GM21528 (cell line): ENCODE data around the gene TBL1X.

ENCODE experiments used
- ATAC-seq: cut with Tn5 transposase; IDR thresholded peaks from one replicate; pipeline ENCODE4 v1.9.1; 2021; ENCODE audit warnings: mild to moderate bottlenecking, moderate library complexity; ENCODE audit not compliant: unreplicated experiment, low FRiP score

Gene TBL1X

DNA sequence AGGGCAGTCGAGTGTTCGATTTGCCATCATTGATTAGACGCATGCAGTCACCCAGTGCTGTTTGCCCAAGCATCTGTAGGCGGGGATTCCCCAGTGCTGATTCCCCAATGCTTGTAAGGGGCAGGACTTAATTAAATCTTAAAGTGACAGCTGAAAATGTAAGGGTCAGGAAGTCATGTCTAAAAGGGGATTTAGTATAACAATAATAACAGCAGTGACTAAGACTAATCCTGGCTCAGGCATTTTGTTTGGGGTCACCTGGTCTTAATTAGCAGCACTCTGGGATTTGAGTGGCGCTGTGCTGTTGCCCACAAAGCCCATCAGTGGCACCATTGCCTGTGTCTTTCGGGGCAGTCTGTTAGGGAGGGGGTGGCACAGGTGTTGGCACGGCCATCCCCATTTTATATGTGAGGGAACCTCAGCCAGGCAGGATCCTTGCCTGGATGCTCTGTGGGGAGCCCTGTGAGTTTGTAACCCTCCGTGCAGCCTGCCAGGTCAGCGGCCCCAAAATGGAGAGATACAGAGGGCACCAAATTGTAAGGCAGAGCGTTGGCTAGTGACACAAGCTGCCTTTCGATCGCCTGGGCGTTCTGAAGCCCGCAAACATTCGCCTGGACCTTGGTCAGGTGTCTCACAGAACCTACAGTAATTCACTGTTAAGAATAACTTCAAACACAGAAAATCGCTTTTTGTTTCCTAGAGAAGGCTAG is 146.7 kb downstream of the TBL1X start:
- no peak for ATAC-seq

DNA sequence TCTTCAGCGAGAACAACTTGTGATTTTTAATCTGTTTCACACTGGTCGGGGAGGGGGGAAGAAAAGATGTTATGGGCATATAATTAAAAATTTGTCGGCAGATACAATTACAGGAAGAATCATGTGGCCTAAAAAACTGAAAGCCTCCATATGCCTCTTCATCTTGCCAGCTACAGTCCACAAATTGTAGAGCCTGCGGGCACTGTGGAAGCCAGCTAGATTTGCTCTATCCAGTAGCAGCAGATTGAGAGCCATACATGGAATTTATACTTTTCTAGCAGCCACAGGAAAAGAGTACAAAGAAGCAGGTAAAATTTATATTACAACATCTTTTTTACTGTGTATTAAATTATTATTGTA is 147.3 kb downstream of the TBL1X start:
- no peak for ATAC-seq

DNA sequence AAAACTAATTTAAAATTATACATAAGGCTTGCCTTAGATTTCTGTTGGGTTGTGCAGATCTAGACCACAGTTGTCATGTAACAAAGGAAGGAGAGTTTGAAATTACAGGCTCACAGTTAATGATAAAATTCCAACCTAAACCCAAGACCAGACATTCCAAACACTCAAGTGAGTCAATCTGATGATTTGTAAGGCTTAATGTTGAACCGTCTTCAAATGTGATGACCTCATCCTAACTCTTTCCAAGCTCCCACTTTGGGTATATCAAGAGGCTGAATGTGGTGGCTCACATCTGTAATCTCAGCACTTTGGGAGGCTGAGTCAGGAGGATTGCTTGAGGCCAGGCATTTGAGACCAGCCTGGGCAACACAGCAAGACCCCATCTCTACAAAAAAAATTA is 149.2 kb downstream of the TBL1X start:
- ATAC-seq: no peak

DNA sequence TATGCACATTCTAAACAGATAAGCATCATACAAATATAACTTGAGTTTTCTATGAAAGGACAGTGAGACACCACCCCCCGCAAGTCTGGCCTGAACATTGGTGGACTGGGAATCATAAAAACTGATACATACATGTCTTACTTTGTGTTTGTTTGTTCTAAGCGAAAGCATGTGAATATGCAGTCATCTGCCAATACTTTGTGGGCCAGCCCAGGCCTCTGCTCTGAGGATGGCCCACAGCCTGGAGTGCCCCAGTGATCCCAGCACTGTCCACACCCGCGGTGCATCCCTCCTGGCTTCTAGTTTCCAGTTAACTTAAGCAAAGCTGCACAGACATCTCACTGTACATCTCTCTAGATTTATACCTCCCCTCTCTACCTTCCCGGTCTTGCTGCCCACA is 154.3 kb downstream of the TBL1X start:
- ATAC-seq: no peak

DNA sequence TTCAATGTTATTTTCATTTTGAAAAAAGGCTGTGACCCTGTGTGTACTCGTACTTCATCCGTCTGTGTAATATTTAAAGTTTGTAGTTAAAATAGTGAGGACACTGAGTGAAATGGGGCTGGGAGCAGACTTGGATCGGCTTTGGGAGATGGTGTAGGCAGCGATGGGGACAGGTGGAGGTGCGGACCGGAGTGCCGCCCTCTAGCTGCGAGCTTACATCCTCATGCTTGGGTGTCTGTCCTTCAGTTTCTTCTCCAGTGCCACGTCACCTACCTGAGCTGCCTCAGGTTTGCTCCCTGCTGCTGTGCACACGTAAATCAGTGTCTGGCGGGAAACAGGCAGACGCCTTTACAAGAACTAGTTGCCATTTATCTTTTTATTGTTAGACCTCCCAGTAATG is 154.7 kb downstream of the TBL1X start:
- ATAC-seq: no peak

DNA sequence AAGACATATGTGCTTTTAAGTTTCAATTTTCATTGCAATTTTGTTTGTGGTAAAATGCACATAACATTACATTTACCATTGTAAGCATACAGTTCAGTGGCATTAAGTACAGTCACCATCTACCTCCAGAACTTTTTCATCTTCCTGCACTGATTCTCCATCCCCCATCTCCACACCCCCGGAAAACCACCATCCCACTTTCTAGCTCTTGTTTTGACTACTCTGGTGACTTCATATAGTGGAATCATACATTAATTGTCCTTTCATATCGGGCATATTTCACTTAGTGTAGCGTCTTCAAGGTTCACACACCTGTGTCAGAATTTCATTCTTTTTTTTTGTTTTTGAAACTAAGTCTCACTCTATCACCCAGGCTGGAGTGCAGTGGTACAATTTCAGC is 157.3 kb downstream of the TBL1X start:
- ATAC-seq: no peak

DNA sequence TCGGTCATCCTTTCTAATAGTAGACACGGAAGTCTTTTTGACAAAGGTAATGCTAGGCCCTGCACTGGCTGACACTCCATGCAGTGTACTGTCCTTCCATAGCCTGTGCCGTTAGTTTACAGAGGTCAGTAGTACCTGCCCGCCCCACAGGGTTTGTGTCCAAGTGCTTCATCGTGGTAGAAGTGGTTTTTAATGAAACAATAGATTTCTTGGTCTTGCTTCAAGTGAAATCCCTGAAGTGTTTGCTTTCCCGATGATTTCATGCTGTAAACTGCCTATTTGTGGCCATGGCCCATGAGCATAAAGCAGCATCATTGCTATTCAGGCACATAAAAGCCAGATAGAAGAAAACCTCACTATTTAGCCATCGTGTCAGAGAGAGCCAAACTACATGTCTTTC is 161.5 kb downstream of the TBL1X start:
- no peak for ATAC-seq

DNA sequence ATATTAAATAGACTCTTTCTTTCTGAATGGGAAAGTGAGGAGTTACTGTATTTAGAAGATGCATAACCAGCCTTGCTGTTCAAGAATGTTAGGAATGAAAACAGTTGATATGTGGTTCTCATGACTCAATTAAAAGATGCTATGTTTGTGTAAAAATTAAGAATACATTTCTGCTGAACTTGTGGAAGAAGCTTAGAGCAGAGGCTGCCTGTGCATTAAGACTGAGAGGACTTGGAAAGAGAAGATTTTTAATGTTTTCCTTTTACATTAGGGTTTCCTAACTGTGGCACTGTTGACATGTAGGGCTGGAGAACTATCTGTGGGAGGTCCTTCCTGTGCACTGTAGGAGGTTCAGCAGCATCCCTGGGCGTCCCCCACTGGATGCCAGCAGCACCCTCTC is 163.1 kb downstream of the TBL1X start:
- no peak for ATAC-seq

DNA sequence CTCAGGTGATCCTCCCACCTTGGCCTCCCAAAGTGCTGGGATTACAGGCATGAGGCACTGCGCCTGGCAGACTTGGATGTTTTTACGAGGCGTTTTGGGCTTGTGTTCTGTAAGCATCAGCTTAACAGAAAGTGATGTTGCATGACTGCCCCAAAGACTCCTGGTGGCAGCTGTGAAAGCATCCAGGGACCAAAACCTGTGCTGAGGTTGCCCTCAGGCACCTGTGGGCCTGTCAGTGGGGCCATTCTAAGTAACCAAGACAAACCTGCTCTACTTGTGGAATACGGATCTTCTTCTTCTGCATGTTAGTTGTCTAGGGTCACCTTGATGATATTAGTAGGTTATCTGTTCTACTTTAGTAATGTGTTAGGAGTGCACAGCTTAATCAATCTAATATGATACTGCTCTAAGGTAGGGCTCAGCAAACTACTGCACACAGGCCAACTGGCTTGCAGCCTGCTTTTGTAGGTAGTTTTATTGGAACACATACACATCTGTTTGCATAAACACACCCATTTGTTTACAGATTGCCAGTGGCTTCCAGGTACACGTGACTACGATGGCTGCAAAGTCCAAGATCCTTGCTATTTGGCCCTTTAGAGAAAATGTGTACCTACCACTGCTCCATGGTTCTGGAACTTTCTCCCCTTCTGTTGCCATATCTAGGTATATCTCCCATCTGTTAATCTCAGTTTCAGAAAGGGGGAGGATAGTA is 164.1 kb downstream of the TBL1X start:
- no peak for ATAC-seq

DNA sequence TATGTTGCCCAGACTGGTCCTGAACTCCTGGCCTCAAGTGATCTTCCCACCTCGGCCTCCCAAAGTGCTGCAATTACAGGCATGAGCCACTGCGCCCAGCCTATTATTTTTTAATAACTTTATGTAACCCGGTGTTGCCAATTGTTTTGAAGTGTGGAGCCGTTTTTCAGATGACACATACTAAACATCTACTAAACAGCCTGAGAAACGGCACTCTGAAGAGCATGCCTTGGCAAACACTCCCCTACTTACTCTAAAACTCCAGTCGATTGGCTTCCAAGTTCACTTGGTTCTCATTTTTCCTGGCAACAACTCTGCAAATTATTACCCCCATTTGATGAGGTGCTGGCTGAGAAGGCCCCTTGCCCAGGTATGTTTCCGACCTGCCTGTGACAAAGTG is 169.7 kb downstream of the TBL1X start:
- ATAC-seq: no peak

DNA sequence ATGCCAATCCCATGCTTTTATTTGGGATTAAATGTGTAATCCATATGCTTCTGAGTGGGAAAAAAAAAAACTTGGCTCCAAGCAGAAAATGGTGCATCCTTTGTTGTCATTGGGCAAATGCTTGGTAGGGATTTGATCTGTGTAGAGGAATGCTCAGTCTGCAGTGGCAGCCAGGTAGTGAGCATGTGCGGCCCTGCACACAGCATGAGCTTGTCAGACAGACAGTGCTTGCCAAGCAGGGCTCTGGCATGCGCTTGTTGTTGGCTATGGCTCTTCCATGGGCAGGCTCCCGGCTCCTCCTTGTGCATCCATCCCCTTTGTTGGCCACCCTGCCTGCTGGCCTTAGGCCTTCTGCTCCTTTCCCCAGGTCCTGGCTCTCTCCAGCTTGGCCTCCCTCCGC is 170.5 kb downstream of the TBL1X start:
- no peak for ATAC-seq

DNA sequence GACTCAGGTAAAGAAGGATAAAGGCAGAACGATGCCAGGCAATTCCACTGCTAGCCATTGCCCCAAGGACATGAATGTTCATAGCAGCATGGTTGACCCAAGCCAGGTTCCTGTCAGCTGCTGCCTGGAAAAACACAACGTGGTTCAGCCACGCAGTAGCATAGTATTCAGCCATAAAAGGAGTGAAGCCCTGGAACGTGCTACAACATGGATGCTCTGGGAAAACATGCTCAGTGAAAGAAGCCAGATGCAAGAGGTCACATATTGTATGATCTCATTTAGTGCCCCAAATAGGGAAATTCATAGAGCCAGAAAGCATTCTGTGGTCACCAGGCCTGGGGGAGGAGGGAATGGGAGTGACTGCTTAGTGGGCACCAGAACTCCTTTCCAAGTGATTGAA is 170.9 kb downstream of the TBL1X start:
- ATAC-seq: no peak

DNA sequence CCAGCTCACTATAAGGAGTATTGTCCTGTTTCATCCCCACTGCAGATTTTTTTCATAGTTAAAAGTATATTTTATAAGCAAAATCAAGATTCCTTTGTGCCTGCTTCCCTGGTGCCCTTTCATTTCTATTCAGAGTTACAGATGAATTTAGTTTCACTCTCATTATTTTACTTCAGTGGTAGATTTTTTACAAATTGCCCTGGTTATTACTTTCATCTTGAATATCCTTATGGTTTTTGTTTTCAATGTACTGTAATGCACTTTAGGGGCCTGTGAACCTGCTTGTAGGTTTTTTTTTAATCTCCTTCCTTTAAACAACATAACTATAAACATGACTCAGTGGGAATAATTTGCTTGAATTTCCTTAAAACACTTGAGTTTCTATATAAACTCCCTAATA is 174.0 kb downstream of the TBL1X start:
- ATAC-seq: no peak

DNA sequence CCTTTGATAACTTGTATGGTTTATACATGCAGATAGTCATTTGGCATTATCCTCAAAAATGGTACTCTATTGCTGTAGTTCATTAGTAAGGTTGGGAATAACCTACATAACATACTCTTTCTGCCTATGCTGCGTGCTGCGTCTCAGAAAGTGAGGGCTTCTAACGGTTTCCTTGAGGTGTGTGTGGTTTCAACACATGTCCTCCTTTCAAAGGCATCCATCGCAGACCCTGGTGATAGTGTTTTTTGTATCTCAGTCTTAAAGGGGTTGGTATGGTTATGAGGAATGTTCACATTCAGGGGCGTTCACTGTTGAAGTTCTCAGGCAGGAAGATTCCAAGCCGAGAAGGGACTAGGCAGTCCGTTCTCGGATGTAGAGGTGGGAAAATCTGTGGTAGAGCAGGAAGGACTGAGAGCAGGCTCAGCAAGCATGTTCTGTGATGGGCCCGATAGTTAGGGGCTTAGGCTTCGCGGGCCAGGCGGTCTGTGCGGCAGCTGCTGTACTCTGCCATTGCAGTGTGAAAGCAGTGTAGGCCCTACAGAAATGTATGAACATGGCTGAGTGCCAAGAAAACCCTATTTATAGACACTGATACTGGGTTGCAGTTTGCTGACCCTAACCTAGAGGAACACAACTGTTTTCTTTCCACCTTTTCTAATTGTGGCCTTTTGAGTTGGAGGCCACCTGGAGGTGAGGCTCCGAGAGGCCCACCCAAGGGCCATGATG is 177.6 kb downstream of the TBL1X start:
- no peak for ATAC-seq

DNA sequence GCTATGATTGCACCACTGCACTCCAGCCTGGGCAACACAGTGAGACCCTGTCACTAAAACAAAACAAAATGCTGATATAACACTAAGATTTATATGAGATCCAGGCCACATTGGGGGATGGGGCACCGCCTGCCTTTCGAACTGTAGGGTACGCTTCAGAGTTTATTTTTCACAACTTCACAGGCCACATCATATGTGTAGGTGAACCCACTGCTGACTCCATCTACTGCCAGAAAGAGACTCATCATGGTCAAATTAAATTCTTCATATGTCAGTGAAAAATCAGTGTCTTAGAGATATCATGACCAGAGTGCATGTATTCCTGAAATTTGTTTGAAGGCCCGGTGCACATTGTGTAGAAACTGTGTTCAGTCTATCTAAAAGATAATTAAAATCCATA is 178.9 kb downstream of the TBL1X start:
- ATAC-seq: no peak

DNA sequence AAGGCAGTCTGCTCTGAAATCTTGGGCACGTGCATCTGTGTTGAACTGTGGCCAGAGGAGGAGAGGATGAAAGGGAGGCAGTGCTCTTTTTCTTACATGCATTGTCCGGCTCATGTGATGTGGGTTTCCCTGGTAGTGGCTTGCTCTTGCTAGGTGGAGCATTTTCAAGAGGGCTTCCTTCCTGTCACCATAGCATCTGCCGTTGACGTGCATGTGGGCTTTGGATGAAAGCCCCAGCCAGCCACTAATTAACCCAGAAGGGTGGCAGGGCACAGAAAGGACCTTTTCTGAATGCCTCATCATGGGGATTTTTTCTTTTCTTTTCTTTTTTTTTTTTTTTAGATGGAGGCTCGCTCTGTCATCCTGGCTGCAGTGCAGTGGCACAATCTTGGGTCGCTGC is 179.5 kb downstream of the TBL1X start:
- peak; percentile 84 for ATAC-seq

DNA sequence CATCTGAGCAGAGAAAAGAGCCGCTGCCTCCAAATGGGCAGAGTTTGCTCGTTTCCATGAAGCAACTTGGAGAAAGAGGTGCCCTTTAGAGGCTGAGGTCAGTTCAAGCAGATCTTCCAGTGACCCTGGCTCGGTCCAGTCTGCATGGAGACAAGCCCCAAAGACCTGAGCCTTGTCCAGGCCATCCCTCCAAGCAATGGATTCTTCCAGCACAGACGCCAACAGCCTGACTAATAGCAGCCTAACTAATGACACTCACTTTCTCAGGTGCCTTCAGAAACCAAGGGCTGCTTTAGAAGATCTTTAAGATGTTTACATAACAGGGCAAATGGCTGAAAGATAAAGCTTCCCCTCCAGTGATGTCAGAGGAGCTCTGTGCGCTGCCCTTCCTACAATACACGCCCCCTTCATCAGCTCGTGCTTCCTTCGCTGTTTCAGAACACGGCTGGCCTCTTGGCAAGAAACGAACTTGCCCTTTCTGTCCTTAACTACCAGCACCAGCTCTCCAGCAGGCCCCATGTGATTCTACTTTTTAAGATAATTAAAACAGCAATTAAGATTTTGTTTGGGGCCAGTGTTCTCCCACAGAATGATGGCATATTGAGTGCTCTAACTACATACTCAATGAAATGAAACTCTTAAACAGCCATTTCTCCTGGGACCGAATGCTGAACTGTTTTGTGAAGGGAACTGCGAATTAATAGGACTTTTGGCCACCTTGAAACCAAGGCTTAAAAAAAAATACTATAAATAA is 181.8 kb downstream of the TBL1X start:
- ATAC-seq: no peak

DNA sequence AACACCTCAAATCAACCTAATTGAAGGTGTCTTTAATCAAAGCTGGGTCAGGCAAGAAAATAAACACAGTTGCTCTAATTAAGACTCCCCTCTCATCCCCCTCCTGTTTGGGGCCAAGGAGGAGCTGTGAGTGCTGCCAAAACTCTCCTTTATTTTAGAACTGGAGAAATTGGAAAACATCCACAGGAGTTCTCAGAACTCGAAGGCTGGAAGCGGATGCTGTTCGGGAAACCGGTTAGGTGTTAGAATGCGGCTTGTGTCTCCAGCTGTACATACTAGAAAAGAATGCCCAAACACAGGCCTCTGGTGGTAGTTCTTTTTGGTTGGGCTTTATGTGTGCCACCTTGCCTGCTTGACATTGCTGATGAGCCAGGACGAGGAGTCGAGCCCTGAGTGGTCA is 182.6 kb downstream of the TBL1X start:
- no peak for ATAC-seq

DNA sequence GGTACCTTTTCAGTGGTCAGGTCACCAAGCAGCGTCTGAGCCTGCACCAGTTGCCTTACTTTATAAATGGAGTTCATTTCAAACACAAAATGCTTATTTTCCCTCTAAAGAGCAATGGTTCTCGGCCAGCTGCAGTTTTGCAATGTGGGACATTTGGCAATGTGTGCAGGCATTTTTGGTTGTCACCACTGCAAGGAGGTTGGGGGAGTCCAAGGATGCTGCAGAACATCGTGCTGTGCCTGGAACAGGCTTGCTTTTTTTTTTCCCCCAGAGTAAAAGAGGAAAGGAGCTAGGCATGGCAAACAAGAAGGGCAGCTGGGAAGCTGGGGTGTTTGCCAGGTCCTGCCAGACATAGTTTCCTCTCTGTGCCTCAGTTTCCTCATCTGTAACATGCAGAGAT is 185.2 kb downstream of the TBL1X start:
- ATAC-seq: no peak

DNA sequence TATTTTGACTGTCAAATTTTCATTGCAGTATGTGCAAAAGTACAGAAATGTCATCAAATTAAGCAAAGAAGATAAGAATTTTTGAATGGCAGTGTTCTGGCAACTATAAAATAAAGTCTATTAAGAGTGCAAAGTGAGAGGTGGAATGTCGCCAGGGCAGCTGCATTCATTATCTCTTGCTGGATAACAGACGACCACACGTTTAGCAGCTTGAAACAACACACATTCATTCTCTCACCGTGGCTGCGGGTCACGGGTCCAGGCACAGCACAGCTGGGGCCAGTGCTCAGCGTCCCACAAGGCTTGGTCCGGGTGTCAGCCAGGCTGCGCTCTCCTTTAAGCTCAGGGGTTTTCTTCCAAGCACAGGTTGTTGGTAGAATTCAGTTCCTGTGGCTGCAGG is 186.9 kb downstream of the TBL1X start:
- ATAC-seq: no peak

DNA sequence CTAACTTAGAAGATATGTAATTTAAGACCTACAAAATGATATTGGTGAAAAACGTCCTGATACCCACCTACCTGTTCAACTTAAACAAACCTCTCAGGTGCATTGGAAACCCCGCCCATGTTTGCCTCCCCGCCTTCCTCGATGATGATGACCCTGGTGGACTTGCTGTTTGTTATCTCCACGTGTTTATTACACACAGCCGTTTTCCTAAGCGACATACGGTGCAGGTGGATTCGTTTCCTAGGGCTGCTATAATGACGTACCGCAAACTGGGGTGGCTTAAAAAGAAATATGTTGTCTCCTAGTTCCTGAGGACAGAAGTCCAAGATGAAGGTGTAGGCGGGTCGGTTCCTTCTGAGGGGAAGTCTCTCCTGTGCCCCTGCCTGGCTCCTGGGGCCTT is 190.1 kb downstream of the TBL1X start:
- no peak for ATAC-seq
